Stimulated activated CD4-positive, alpha-beta T cell treated with anti-CD3 and anti-CD28 coated beads, Interleukin-4, amount 100 ng/mL, for 24 hours (primary cell): ENCODE results near the gene G6PD.
"Not testable (repeated sequence)": the region's sequence is repeated elsewhere in the genome, so short reads cannot be mapped to it uniquely, and the experiment has no call there.

Experiments
- DNase-seq: peaks from one replicate; pipeline ENCODE4 v3.0.0-alpha.2; 2020

The G6PD gene

DNA sequence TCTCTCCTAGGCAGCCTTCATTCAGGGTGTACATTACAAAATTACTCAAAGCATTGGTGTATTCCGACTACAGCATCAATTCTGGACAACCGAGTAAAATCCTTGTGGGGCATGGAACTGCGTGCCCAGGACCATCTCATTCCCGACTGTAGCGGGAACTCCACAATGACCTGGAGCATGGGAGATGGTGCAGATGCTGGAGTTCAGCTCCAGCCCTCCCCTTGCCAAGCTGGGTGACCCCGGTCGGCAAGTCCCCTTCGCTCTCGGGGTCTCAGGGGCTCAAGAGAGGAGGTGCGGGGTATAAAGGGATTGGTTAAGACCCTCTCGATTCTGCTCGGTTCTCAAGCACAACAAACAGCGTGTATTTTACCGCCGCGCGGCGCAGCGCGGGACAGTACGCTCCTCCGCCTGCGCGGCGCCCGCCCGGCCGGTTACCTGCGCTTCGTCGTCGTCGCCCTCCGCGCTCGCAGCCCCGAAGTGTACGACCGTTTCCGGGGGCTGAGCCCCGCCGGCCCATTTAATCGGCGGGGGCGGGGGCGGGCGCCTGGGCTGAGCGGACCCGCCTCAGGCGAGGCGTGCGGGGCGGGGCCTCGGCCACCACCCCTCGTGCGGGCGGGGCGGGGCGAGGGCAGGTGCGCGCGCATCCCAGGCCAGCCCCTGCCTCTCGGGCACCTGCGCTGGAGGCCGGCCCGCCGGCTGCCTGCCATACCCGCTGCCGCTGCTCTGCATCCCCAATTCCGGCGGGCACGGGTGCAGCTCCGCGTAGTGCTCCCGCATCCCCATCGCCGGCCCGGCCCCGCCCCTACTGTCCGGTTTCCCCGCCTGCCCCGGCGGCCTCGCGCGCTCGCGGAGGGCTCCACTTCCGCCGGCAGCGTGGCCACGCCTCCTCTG is at the start of gene G6PD:
TSS of gene G6PD (minus strand) at position 493 of the 891 bp plus-strand sequence. CDS start 691 bp downstream, outside the sequence.
- DNase-seq = peak; percentile 74

DNA sequence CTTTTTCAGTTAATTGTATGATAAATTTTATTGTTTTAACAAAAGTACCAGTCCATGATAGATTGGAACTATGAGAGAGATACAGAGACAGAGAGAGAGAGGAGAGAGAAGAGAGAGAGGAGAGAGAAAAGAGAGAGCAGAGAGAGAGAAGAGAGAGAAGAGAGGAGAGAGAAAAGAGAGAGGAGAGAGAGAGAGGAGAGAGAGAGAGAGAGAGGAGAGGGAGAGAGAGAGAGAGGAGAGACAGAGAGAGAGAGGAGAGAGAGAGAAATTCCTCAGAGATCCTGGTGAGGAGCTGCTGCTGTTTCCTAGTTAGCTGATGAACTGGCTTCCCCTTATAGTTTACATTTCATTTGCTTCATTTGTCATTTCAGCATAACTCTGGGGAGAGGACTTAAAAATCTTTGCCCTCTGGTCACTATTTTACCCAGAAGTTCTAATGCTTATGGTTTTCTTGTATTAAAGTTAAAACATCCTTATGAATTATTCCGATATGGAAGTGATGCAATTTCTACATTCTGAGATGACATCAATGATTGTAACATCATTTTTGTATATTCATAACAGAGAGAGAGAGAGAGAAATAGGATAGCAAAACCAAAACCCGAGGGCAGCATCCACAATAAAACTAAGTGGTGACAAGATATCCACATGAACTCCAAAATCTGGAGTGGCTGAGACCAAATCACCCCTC is 49.1 kb upstream of the G6PD start:
- no peak for DNase-seq

DNA sequence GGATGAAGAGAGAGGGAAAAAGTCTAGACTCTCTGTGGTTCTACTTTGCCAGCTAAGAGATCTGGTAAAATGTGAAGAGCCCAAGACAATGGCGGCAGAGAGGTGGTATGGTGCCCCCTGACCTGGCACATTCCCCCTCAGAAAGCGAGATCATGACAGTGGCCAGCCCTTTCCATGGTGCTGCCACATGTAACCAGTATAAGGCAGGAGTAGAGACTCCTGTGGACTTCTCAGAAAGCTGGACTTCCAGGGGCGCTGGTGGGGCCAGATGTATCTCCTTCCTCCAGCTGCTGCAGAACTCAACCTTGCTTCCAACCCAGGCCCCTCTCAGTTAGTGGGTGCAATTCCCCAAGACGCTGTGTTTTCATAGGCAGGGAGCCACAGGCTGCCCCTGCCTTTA is 47.8 kb upstream of the G6PD start:
- DNase-seq = no peak

DNA sequence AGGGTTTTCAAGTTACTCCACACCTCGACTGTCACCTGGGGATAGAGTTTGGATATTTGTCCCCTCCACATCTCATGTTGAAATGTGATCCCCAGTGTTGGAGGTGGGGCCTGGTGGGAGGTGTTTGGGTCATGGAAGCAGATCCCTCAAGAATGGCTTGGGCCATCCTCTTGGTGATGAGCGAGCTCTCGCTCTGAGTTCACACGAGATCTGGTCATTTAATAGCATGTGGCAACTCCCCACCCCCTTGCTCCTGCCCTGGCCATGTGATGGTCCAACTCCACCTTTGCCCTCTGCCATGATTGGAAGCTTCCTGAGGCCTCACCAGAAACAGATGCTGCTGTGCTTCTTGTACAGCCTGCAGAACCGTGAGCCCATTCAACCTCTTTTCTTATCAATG is 46.6 kb upstream of the G6PD start:
- DNase-seq = no peak

DNA sequence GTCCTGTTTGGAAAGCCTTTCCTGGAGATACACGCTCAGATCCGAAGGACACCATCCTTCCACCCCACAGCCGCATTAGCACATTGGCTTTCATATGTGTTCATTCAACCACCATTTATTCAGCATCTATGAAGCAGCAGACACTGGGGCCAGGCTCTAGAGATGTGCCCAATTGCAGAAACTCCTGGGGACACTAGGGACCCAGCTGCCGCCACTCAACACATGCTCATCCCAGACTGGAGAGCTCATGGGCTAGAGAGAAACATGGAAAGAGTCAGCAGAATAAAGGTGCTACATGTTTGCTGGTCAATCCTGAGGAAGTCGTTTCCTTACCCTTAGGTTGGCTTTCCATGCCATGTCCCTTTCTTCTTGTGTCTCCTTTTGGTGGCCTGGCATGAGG is 45.9 kb upstream of the G6PD start:
- no peak for DNase-seq

DNA sequence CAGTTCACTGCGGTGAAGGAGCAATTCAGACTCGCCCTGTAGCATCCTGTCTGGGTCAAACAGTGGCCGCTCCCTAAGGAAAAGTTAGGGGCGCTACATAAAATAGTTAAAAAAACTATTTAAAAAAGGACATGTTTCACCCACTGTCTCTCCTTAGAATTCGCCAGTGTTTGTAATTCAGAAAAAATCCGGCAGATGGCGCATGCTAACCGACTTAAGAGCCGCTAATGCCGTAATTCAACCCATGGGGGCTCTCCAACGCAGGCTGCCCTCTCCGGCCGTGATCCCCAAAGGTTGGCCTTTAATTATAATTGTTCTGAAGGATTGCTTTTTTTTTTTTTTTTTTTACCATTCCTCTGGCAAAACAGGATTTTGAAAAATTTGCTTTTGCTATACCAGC is 43.8 kb upstream of the G6PD start:
- DNase-seq = not testable (repeated sequence)

DNA sequence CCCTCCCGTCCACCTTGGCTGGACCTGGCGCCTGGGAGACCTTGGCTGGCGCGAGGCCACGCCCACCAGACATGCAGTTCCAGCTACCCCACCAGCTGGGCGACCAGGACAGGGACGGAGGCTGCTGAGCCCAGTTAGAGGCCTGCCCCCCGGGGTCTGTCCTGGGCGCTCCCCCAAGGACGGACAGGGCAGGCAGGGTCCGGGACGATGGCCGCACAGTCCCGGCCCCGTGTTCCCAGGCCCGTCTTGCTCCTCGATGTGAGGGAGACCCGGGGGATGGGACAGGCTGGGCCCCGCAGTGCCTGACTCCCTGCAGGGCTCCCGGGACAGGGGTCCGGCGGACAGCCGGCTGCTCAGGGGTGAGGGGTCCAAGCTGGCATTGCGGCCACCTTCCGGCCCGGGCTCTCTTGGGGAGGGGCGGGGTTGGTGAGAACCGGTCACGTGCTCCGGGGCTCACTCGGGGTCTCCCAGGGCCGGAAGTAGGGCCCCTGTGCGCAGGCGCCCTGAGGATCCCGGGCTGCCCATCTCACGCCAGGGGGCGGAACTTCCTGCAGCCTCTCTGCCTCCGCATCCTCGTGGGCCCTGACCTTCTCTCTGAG is 38.0 kb upstream of the G6PD start, which contains the start of gene CTAG1A:
TSS of gene CTAG1A (plus strand) at position 549 of the 599 bp plus-strand sequence. CDS start 74 bp downstream, outside the sequence.
- DNase-seq = not testable (repeated sequence)

DNA sequence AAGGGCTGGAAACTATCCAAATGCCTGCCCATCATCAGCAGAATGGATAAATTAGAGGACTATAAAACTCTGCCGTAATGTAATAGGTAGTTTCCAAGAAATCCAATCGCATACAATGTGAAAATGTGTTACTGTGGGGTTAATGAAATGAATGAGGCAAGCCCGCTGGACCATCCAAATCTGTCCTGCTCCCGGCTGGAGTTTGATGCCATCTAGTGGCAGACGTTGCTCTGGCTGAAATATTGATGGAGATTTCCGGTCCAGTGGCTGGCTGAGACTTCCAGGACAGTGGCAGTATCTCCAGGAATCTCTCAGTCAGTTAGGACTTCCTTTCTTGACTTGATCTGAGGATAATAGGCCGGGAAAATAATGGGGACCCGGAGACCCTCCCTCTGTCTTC is 36.3 kb upstream of the G6PD start:
- not testable (repeated sequence) for DNase-seq

DNA sequence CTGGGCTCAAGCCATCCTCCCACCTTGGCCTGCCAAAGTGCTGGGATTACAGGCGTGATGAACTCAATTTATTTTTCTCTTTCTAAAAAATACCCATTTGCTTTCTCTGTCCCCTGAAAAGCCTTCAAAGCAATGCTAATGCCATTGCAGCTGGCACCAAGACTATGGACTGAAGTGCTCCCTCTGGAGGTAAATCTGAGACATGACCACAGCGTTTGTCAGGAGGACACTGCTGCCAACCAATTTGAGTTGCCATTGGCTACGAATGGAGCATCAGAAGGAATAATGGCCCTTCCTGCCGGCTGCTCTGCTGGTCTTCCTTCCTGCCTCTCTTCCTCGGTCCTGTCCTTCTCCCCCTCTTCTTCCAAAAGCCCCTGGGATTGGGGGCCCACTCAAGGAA is 28.4 kb upstream of the G6PD start:
- DNase-seq = not testable (repeated sequence)

DNA sequence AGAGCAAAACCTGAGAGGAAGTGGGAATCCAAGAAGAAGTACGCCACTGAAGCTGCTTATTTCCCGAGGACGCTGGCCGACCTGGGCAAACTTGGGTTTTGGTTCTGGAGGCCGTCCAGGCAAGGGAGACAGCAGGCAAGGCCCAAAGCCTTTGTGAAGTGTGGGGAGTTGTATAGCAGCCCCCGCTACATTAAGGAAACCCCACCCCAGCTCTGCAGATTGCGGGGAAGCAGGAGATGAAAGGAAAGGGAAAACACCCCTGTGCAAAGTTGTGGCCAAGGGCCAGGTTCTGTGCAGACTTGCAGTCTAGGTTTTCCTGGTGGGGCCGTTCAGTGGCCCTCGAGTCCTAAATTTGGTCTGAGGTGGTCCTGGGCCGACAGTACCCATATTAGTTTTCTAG is 26.4 kb upstream of the G6PD start:
- DNase-seq = not testable (repeated sequence)

DNA sequence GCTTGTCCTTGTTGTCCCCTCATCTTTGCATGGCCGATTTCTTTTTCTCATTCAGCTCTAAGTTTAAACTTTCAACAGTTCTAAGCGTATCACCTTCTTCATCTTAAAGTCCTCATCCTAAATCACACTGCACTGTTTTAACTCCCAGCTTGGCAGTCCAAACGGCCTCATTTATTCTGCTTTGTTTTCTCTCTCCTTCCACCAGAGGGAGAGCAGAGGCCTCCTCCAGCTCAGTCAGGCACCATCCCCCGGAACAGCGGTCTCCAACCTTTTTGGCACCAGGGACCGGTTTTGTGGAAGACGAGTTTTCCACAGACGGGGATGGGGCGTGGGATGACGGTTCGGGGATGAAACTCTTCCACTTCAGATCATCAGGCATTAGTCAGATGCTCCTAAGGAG is 23.7 kb upstream of the G6PD start:
- not testable (repeated sequence) for DNase-seq

DNA sequence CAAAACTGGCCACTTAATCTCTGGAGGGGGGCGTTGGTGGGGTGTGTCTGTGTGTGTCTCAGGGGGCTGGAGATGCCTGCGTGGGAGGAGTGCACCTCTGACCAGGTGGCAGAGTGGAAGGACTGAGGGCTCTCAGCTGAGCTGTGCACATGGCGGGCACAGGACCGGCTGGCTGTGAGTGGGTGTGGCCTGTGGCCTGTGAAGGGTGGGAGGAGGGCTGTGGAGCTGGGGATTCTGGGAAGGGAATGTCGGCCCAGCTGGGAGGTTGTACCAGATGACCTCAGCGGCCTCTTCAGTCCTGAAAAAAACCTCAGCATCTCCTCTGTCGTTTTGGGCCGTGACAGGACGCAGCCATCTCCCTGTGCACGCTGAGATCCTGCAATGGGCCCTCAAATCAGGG is 15.6 kb upstream of the G6PD start:
- DNase-seq = not testable (repeated sequence)

DNA sequence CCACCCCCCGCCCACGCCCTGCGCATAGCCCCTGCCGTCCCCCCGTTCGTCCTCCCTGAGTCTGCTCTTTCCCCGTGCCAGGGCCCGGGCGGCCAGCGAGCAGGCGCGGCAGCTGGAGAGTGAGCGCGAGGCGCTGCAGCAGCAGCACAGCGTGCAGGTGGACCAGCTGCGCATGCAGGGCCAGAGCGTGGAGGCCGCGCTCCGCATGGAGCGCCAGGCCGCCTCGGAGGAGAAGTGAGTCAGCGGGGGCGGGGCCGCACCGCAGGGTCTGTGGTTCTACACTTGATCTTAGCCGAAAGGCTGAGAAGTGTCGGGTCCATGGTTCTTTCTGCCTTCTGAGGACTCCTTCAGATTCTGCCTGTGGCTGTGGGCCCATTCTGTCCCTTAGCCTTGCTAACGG is 13.7 kb upstream of the G6PD start:
- not testable (repeated sequence) for DNase-seq

DNA sequence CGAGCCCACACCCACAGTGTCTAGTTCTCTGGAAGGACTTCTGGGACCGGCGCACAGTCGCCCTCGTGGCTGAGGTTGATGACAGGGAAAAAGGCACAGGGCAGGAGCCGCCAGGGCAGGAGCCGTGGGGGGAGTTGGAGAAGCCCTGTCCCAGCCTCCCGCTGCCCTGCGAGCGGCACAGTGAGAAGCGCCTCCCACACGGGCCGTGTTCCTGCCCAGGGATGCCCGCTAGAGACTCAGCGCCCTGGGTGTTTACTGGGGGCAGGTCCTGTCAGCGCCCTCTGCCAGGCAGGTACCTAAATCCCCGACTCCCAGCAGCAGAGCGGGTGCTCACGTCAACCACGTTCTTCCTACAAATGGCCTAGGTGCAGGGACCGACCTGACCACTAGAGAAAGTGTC is 12.2 kb upstream of the G6PD start:
- DNase-seq = not testable (repeated sequence)

DNA sequence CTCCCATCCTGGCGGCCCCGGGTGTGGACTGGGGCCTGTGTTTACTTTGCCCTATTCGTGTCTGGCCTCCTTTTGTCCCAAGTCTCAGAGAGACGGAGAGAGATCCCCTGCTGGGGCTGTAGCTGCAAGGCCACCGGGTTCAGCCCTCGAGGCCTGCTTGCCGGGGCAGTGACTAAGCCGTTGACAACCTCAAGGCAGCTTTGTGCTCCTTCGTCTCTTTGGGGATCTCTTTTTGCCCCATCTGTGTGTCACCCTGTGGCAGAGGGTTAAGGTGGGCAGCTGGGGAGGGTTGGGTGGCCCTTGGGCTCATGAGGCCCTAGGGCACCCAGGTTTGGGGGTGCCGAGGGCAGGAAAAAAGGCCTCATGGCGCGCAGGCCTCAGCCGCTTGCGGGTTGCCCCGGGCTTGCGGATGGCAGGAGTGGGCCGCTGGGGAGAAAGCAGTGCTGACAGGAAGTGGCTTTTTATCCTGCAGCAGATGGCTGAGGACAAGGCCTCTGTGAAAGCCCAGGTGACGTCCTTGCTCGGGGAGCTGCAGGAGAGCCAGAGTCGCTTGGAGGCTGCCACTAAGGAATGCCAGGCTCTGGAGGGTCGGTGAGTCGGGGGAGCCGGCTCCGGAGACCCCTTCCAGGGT is 11.5 kb upstream of the G6PD start:
- not testable (repeated sequence) for DNase-seq

DNA sequence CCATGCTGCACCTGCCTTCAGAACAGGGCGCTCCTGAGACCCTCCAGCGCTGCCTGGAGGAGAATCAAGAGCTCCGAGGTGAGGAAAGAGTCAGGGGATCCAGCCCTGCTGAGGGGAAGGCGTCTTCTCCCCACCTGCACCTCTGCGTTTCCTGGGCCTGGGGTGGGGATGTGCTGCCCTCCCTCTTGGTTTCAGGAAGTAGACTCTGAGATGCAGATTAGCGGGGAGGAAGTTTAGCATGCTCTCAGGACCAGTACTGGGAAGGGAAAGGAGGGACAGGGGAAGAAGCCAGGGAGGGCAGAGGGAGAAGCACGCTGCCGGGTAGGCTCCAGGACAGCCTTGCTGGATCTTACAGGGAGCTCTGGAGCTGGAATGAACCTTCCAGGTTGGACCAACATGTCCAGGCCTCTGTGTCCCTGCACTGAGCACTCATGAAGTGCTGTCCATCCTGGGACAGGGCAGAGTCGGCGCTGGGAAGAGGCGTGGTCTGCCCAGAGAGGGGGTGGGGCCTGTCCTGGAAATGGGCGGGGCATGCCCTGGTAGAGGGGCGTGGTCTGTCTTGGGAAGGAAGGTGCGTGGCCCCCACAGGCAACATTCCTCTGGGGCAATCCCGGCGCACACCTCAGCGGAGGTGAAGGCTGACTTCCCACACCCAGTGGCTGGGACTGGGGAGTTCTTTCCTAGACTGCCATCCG is 5.6 kb upstream of the G6PD start:
- DNase-seq = not testable (repeated sequence)

DNA sequence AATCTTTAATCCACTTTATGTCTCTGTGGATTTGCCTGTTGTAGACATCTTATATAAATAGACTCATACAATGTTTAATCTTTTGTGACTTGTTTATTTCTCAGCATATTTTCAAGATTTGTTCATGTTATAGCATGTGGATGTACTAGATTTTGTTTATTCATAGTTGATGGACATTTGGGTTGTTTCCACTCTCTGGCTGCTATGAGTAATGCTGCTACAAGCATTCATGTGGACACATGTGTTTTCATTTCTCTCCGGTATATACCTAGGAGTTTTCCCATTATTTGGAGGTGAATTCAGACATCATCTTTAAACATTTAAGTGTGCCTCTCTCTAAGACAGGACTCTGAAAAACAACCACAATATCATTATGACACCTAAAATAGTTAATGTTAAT is 3.1 kb upstream of the G6PD start:
- no peak for DNase-seq

DNA sequence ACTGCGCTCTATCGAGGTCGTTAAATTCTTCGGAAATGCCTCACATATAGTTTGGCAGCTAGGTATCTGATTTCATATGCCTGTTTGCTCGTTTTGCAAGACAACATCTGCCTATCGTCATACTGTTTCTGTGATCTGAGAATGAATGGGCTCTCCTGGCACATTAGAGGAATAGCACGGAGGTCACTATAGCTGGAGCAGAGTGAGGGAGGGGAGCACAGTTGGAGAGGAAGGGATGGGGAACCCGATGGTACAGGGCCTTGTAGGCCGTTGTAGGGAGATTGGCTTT is 1.3 kb upstream of the G6PD start:
- DNase-seq = no peak

DNA sequence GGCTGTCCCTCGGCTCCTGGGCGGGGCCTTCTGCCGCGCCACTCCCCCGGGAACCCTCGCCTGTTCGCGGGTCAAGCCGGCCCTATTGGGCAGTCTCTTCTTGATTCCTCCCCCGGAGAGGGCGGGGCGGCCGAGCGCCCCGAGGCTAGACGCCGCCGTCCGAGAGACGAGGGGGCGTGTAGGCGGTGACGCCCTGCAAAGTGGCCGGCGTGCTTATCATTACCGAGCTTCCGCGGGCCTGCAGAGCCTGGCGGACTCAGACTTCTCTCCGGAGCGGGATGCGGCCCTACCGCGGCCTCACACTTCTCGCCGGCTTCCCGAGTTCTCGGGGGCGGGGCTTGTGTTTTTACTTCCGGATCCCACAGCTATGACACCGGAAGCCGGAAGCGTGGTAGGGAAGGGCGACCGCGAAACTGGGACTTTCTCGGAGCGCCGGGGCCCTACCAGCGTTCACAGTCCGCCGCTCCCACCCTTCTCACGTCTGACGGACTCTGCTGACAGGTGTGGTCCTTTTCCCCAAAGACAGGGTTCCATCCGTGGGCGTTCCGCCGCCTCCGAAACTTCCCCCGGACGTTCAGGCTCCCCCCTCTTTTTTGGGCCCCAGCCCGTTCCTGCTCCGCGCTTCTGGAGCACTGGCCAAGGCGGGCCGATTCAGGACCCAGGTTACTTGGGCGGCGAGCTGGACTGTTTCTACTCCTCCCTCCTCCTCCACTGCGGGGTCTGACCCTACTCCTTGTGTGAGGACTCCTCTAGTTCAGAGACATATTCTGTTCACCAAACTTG is 790 bp upstream of the G6PD start, which contains the start of gene IKBKG:
TSS of gene IKBKG (plus strand) at position 376 of the 783 bp plus-strand sequence. CDS start 4,383 bp downstream, outside the sequence.
- DNase-seq = peak; percentile 88

DNA sequence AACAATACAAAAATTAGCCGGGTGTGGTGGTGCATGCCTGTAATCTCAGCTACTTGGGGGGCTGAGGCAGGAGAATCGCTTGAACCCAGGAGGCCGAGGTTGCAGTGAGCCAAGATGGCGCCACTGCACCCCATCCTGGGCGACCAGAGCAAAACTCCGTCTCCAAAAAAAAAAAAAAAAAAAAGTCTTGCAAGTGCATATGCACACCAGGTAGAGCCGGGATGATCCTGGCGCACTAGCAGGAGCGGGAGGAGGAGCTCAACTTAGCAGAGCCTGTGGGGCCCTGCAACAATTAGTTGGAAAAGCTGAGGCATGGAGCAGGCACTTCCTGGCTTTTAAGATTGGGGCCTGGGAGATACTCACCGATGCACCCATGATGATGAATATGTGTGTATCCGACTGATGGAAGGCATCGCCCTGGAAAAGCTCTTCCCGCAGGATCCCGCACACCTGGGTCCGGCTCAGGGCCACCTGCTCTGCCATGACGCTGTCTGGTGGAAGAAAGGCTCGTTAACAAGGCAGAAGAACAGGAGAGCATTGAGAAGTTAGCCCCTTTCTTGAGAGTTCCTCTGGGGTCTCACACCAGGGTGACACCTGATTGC is 872 bp downstream of the G6PD start:
- no peak for DNase-seq

DNA sequence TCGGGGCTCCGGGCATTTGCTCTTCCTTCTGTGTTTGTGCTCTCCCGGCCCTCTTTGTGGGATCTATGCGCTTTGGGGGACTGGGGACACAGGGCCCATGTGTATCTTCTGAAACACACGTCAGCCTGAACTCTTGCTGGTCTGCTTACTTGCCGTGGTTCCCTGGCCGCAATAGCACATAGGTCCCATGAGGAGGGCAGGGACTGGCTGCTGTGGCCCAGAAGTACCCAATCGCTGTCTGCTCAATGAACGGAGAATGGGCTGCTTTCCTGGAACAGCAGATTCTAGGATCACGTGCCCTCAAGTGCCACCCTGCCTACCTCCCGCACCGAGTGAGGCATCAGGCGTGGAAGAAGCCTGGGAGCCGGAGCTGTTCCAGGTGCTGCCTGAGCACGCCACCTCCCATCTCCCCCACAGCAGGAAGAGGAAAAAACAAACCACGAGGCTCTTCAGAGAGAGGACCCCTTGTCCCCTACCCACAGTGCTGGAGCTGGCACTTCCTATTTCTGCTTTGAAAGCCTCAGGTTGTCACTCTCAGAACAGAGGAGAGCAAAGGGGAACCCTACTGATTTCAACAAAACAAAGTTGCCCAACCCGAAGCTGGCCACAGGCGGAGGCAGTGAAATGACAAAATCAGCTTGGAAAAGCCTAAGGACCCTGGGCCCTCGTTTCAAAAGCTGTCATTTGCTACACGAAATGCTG is 3.8 kb downstream of the G6PD start:
- DNase-seq = peak; percentile 28
